Chondrocyte (in vitro differentiated cells): ENCODE results near the gene FRMPD4. TPM values are rescaled to one million over a fixed set of nuclear protein-coding genes. Genes with fewer than 3 reads are reported as not detected.

Experiments used
- DNase-seq: peaks from one replicate; pipeline ENCODE4 v3.0.0; 2021; ENCODE audit warnings: mixed read lengths, low spot score
- H3K27ac Mint-ChIP-seq: one replicate; pipeline ENCODE4 v1.8.0; 2021; ENCODE audit warnings: mild to moderate bottlenecking, moderate library complexity, mixed read lengths; ENCODE audit not compliant: unreplicated experiment
- H3K27me3 Mint-ChIP-seq: 2 replicates; pipeline ENCODE4 v1.8.0; 2021; ENCODE audit warnings: low read depth, mixed read lengths
- H3K36me3 Mint-ChIP-seq: 2 replicates; pipeline ENCODE4 v1.8.0; 2021; ENCODE audit warnings: low read depth, mixed read lengths
- H3K4me1 Mint-ChIP-seq: 2 replicates; pipeline ENCODE4 v1.8.0; 2021; ENCODE audit warnings: low read depth, mild to moderate bottlenecking, mixed read lengths
- H3K4me3 Mint-ChIP-seq: one replicate; pipeline ENCODE4 v1.8.0; 2021; ENCODE audit warnings: mild to moderate bottlenecking, moderate library complexity, mixed read lengths; ENCODE audit not compliant: unreplicated experiment
- H3K9me3 Mint-ChIP-seq: 2 replicates; pipeline ENCODE4 v1.8.0; 2021; ENCODE audit warnings: low read depth, mixed read lengths
- CTCF ChIP-seq: fragments of 200-600 bp; sonication (generic); IDR thresholded peaks from 2 replicates; pipeline ENCODE4 v1.5.0; 2021; ENCODE audit warnings: antibody characterized with exemption, mild to moderate bottlenecking, moderate library complexity
- total RNA-seq: library from RNA; stranded (reverse); gene quantifications from 3 replicates; pipeline ENCODE4 v1.2.1, GENCODE V29; 2021

Gene FRMPD4
- total RNA-seq, 1 donor from 2014 or later, result 0.10 TPM

DNA sequence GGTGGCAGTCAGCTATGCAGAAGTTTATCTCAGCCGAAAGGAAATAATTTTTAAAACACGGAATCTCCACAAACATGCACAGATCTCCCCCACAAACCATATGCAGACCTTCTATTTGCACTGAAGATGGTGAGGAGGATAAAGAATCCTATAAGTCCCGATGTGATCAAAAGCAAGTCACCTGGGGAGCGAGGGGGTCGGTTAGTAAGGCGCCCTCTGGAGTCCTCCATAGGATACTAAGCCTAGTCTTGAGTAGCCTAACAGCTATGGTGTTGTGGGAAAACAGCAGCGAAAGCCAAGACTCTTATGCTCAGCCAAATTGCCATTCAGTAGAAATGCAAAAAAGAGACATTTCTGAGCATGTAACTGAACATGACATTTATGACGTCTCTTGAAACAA, 210.9 kb downstream of the FRMPD4 start:
- Mint-ChIP-seq H3K36me3 (no peaks in the 10 kb centered on the region), H3K27me3 (no peaks in the 10 kb centered on the region), H3K4me3 (no peak overlapping the region), H3K4me1 (no peaks in the 10 kb centered on the region), H3K9me3 (peaks cover 5% of the 10 kb centered on the region), H3K27ac (no peak overlapping the region)
- DNase-seq, result no peak
- TF ChIP-seq CTCF, result no peak

DNA sequence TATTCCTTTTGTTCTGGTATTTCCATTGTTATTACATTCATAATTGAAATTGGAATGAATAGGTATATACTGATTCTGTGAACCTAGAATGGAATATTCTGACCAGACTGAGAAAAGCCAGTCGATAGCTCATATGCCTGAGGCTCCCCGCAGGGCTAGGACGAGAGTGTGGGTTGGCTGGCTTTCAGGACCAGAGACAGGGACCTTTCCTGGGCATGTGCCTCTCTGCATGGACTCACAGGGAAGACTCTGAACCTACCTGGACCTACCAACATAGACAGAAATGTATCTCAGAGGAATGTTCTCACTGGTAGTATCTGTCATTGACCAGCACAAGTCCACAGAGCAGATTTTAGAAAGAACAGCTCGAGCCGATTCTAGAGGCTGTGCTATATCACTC, 214.6 kb downstream of the FRMPD4 start:
- H3K9me3 Mint-ChIP-seq, result peaks cover 8% of the 10 kb centered on the region

DNA sequence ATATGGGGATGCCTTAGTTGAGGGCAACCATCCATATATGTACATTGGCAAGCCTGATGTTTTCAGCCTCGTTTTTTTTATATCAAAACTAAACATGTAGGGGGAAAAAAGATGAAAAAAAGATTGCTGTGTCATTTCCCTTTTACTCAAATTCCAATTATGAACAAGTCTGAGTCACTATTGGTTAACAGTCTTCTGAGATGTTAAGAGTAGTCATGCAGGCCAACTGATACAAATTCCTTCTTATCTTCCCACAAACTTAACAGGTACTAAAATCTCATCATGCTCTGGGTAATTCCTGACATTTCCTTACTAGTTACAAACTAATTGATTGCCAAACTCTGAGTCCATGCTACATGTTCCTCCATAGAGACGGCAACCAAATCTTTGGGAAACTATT, 222.1 kb downstream of the FRMPD4 start:
- Mint-ChIP-seq H3K4me1 (peaks cover 6% of the 10 kb centered on the region), H3K36me3 (no peaks in the 10 kb centered on the region), H3K27ac (no peak overlapping the region), H3K27me3 (no peaks in the 10 kb centered on the region), H3K4me3 (no peak overlapping the region), H3K9me3 (peaks cover 16% of the 10 kb centered on the region)
- TF ChIP-seq CTCF, result no peak
- DNase-seq, result no peak

More for the DNA sequence above, 214.6 kb downstream of the FRMPD4 start:
- Mint-ChIP-seq H3K27ac (no peak overlapping the region), H3K4me3 (no peak overlapping the region), H3K36me3 (no peaks in the 10 kb centered on the region), H3K27me3 (no peaks in the 10 kb centered on the region), H3K4me1 (no peaks in the 10 kb centered on the region)
- no peak for DNase-seq
- no peak for TF ChIP-seq CTCF

- DNase-seq, result no peak
- no peak for TF ChIP-seq CTCF
- H3K9me3 Mint-ChIP-seq, result peaks cover 14% of the 10 kb centered on the region
- H3K27ac Mint-ChIP-seq, result no peak overlapping the region
- H3K4me3 Mint-ChIP-seq, result no peak overlapping the region
- no peaks in the 10 kb centered on the region for H3K27me3 Mint-ChIP-seq
- peaks cover 6% of the 10 kb centered on the region for H3K4me1 Mint-ChIP-seq
- no peaks in the 10 kb centered on the region for H3K36me3 Mint-ChIP-seq
Measured at GRCh38 chrX:12360986-12361598, 222.8 kb downstream of the FRMPD4 start.

DNA sequence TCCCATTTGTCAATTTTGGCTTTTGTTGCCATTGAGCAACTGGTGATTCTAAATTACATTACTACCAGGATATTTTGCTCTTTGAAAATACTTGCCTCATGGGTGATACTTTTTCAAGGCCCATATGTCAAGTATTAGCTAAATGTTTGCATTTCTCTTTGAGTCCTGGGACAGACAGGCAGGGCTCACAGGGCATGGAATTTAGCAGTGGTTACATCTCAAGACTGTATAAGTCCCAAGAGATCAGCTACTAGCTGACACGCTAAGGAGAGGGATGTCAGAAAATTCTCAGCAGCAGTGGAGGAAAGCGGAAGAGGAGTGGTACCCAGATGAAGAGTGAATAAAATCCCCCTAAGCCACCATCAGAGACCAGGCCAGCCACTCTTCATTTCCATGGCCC, 224.9 kb downstream of the FRMPD4 start:
- H3K4me1 Mint-ChIP-seq, result peaks cover 6% of the 10 kb centered on the region
- no peaks in the 10 kb centered on the region for H3K27me3 Mint-ChIP-seq
- no peak for TF ChIP-seq CTCF
- DNase-seq, result no peak
- H3K36me3 Mint-ChIP-seq, result no peaks in the 10 kb centered on the region
- H3K27ac Mint-ChIP-seq, result no peak overlapping the region
- peaks cover 14% of the 10 kb centered on the region for H3K9me3 Mint-ChIP-seq
- H3K4me3 Mint-ChIP-seq, result no peak overlapping the region
